Thyroid gland (tissue), 4 donors: ENCODE results near the gene TTC21A.

Experiments used
- CTCF ChIP-seq, 6 experiments: fragments of 200-600 bp in 3 of 6; fragments of 450-650 bp in 3 of 6; sonication (generic) in 3 of 6; IDR thresholded peaks; one replicate each; pipeline ENCODE4 v1.5.1; 2016 to 2019; ENCODE audit warnings: antibody characterized with exemption in 6 of 6, mild to moderate bottlenecking in 2 of 6, inconsistent platforms in 1 of 6, moderate library complexity in 1 of 6
- POLR2A ChIP-seq, 2 donors: fragments of 450-650 bp; IDR thresholded peaks; one replicate each; pipeline ENCODE4 v1.6.1; 2017; ENCODE audit warnings: antibody characterized with exemption in 2 of 2, mild to moderate bottlenecking in 2 of 2, moderate library complexity in 1 of 2

GRCh38 chr3:39133093-39133490 lies 25.6 kb downstream of the TTC21A start:
- TF ChIP-seq POLR2A (IDR thresholded peaks at IDR 0.05) (no peak), CTCF (IDR thresholded peaks at IDR 0.05) (no peak)
